Mesothelial cell of epicardium (in vitro differentiated cells): ENCODE measurements around the gene MED23. TPM values are rescaled to one million over a fixed set of nuclear protein-coding genes. Genes with fewer than 3 reads are reported as not detected.

ENCODE experiments used
- DNase-seq, 2 experiments: peaks; one replicate each; pipeline ENCODE4 v3.0.0; 2021; ENCODE audit warnings: low spot score in 2 of 2; ENCODE audit not compliant: unreplicated experiment in 2 of 2
- H3K27ac Mint-ChIP-seq: 2 replicates; pipeline ENCODE4 v1.8.0; 2021; ENCODE audit warnings: mixed read lengths
- H3K27me3 Mint-ChIP-seq: 2 replicates; pipeline ENCODE4 v1.8.0; 2021; ENCODE audit warnings: low read depth, mixed read lengths
- H3K36me3 Mint-ChIP-seq: 2 replicates; pipeline ENCODE4 v1.8.0; 2021; ENCODE audit warnings: mixed read lengths
- H3K4me1 Mint-ChIP-seq: 2 replicates; pipeline ENCODE4 v1.8.0; 2021; ENCODE audit warnings: mixed read lengths
- H3K4me3 Mint-ChIP-seq: 2 replicates; pipeline ENCODE4 v1.8.0; 2021; ENCODE audit warnings: mild to moderate bottlenecking, moderate library complexity, mixed read lengths
- H3K9me3 Mint-ChIP-seq: 2 replicates; pipeline ENCODE4 v1.8.0; 2021; ENCODE audit warnings: mixed read lengths
- total RNA-seq: library from RNA; stranded (reverse); gene quantifications from 3 replicates; pipeline ENCODE4 v1.2.1, GENCODE V29; 2021
- TF ChIP-seq, protein P1 (sequence below): fragments of 200-600 bp; sonication (generic); IDR thresholded peaks from one replicate; pipeline ENCODE4 v1.5.0; 2021; ENCODE audit warnings: antibody characterized with exemption; ENCODE audit not compliant: unreplicated experiment

The MED23 gene
- total RNA-seq, 1 donor from 2014 or later: 41.9 TPM

DNA sequence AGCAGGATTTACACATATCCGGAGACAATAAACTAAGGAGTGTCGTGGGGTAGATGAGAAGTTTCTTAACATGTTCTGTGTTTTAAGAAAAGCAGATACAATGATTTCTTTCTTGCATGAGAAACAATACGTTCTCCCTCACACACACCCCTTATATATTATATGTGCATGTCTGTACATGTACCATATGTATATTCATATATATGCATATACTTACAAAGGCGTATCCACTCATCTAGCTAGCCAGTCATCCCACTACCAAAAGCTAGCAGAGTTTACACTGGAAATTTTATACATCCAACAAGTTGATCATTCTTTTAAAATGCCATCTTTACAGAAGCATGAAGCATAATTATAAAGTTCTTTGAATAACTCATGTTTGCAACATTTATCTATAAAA is 40.1 kb downstream of the MED23 start:
- no peak for DNase-seq
- Mint-ChIP-seq H3K27me3 (no peaks in the 10 kb centered on the region), H3K9me3 (no peaks in the 10 kb centered on the region), H3K27ac (no peak overlapping the region), H3K4me3 (no peak overlapping the region), H3K36me3 (peaks cover 41% of the 10 kb centered on the region), H3K4me1 (no peaks in the 10 kb centered on the region)
- TF ChIP-seq, protein P1, sequence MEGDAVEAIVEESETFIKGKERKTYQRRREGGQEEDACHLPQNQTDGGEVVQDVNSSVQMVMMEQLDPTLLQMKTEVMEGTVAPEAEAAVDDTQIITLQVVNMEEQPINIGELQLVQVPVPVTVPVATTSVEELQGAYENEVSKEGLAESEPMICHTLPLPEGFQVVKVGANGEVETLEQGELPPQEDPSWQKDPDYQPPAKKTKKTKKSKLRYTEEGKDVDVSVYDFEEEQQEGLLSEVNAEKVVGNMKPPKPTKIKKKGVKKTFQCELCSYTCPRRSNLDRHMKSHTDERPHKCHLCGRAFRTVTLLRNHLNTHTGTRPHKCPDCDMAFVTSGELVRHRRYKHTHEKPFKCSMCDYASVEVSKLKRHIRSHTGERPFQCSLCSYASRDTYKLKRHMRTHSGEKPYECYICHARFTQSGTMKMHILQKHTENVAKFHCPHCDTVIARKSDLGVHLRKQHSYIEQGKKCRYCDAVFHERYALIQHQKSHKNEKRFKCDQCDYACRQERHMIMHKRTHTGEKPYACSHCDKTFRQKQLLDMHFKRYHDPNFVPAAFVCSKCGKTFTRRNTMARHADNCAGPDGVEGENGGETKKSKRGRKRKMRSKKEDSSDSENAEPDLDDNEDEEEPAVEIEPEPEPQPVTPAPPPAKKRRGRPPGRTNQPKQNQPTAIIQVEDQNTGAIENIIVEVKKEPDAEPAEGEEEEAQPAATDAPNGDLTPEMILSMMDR: no peak

DNA sequence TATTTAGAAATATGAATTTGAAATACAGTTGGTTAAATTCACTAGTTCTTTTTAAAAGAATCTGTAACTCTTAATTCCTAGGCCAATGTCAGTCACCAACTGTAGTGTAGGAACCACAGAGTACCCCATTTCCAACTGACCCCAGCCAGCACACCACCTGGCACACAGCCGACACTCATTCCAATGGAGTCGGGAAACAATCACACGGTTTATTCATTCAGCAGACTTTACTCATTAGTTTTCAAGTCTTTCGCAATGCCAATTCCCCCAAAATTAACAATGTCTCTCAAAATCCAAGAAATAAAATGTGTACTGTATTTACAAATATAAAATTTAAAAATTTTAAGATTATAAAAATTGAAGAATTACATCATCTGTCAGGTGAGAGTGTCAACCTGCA is 41.5 kb downstream of the MED23 start:
- TF ChIP-seq, protein P1: no peak
- Mint-ChIP-seq H3K36me3 (peaks cover 35% of the 10 kb centered on the region), H3K9me3 (no peaks in the 10 kb centered on the region), H3K27ac (no peak overlapping the region), H3K27me3 (no peaks in the 10 kb centered on the region), H3K4me3 (no peak overlapping the region), H3K4me1 (no peaks in the 10 kb centered on the region)
- no peak for DNase-seq

DNA sequence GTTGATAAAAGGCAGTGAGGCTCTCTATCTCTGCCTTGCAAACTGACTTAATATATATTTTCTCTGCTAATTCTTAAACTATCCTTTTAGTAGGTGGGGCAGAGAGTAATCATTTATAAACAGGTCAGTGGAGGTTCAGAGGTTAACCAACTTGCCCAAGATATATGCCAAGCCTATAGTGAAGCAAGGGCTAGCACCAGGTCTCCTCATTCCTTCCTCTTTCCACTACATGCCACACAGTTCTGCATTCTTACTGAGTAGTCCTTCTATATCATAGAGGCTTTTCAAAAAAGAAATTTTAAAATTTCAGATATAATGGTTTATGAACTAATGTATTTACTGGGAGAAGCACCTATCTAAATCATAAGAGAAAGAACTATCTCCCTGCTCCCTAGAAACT is 46.5 kb downstream of the MED23 start:
- H3K4me3 Mint-ChIP-seq: no peak overlapping the region
- TF ChIP-seq, protein P1: no peak
- no peak for DNase-seq
- no peaks in the 10 kb centered on the region for H3K27me3 Mint-ChIP-seq
- no peaks in the 10 kb centered on the region for H3K4me1 Mint-ChIP-seq
- H3K9me3 Mint-ChIP-seq: no peaks in the 10 kb centered on the region
- peaks cover 22% of the 10 kb centered on the region for H3K36me3 Mint-ChIP-seq
- H3K27ac Mint-ChIP-seq: no peak overlapping the region

DNA sequence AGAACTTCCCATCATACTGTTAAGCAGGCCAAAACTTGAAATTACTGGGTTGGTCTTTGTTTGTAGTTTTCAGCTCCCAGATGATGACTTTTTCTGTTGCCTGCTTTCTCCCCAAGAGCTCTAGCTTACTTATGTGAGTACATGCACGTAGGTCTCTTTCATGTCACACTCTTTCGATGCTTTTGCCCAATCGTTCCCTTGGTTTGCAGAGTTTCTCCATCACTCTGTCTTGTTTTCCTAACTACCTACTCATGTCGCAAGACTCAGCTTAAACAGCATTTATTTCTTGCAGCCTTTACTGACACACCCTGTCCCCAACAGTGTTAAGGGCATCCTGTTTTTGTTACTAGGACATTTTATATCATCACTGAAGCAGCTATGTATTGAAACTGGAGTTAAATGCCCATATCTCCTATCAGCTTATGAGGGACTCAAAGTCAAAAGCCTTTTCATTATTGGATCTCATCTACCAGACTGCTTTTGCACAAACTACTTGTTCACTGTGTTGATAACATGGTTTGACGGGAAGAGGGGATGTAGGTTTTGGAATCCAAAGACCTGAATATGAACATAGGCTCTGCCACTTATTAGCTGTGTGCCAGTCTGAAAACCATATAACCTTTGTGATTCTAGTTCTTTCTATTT is 52.1 kb downstream of the MED23 start:
- H3K4me3 Mint-ChIP-seq: no peak overlapping the region
- no peak overlapping the region for H3K27ac Mint-ChIP-seq
- no peaks in the 10 kb centered on the region for H3K9me3 Mint-ChIP-seq
- DNase-seq: no peak
- peaks cover 16% of the 10 kb centered on the region for H3K36me3 Mint-ChIP-seq
- H3K4me1 Mint-ChIP-seq: no peaks in the 10 kb centered on the region
- no peaks in the 10 kb centered on the region for H3K27me3 Mint-ChIP-seq
- TF ChIP-seq, protein P1: no peak

DNA sequence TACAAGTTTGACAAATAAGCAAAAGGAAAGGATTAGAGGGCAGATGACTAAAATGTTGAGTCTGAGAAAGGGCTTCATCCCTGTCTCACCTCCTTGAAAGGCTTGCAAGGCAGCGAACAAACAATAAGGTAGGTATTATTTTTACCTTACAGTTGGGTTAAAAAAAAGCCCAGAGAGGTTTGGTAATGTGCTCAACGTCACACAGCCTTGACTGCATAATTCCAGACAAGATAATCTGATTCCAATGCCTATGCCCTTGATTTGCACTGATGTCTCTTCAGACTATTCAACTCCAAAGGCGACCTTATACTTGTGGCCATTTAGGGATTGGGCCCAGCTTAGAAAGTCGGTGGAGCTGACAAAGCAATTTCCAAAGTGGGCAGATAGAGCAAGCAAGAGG is 53.4 kb downstream of the MED23 start:
- no peak for DNase-seq
- Mint-ChIP-seq H3K27ac (no peak overlapping the region), H3K9me3 (no peaks in the 10 kb centered on the region), H3K36me3 (peaks cover 19% of the 10 kb centered on the region), H3K4me3 (no peak overlapping the region), H3K4me1 (no peaks in the 10 kb centered on the region), H3K27me3 (no peaks in the 10 kb centered on the region)
- TF ChIP-seq, protein P1: no peak

DNA sequence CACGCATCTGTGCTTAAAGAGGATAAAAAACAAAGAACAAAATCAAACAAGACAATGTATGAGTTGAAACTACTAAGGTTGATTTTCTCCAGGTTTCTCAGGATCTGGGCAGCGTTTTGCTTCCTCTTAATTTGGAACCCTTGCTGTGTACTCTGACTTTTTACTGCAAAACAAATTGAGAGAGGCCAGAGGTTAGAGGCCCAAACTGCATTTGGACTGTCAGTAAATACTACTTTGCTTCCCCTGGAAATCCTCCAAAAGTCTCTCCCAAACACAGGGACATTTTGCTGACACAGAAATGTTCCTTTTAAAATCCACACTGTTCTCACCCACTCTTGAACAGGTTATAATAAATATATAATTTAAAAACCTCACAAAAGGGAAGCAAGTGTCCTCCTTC is 53.9 kb downstream of the MED23 start:
- DNase-seq: no peak
- Mint-ChIP-seq H3K36me3 (peaks cover 19% of the 10 kb centered on the region), H3K27me3 (no peaks in the 10 kb centered on the region), H3K4me1 (no peaks in the 10 kb centered on the region), H3K27ac (no peak overlapping the region), H3K9me3 (no peaks in the 10 kb centered on the region), H3K4me3 (no peak overlapping the region)
- TF ChIP-seq, protein P1: no peak
